ENCODE results near the gene KIF25. TPM values are rescaled to one million over a fixed set of nuclear protein-coding genes. Genes with fewer than 3 reads are reported as not detected.

The KIF25 gene
- total and polyA plus RNA-seq, 4 donors = 0.05 TPM; not detected in 3

GRCh38 chr6:168091381-168092264 is 94.2 kb downstream of the KIF25 start:
- Histone ChIP-seq H3K27ac (ENCODE audit: low read depth in 1 of 2, low read length in 2 of 2) (no peak overlapping the region), H3K9ac (ENCODE audit: low read depth in 1 of 2, low read length in 2 of 2) (no peak overlapping the region), H3K36me3 (ENCODE audit: control insufficient read depth in 4 of 4, insufficient read depth in 3 of 4, low read depth in 1 of 4, low read length in 3 of 4) (no peaks in the 10 kb centered on the region), H3K9me3 (ENCODE audit: control insufficient read depth in 4 of 4, low read length in 3 of 4) (no peaks in the 10 kb centered on the region), H3K4me3 (ENCODE audit: low read depth in 1 of 3, low read length in 3 of 3) (no peak overlapping the region), H3K4me1 (ENCODE audit: control insufficient read depth in 4 of 4, insufficient read depth in 4 of 4, low read length in 3 of 4) (no peaks in the 10 kb centered on the region), H3K27me3 (ENCODE audit: control insufficient read depth in 4 of 4, insufficient read depth in 4 of 4, low read length in 3 of 4) (no peaks in the 10 kb centered on the region)
- TF ChIP-seq, protein P1, sequence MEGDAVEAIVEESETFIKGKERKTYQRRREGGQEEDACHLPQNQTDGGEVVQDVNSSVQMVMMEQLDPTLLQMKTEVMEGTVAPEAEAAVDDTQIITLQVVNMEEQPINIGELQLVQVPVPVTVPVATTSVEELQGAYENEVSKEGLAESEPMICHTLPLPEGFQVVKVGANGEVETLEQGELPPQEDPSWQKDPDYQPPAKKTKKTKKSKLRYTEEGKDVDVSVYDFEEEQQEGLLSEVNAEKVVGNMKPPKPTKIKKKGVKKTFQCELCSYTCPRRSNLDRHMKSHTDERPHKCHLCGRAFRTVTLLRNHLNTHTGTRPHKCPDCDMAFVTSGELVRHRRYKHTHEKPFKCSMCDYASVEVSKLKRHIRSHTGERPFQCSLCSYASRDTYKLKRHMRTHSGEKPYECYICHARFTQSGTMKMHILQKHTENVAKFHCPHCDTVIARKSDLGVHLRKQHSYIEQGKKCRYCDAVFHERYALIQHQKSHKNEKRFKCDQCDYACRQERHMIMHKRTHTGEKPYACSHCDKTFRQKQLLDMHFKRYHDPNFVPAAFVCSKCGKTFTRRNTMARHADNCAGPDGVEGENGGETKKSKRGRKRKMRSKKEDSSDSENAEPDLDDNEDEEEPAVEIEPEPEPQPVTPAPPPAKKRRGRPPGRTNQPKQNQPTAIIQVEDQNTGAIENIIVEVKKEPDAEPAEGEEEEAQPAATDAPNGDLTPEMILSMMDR (IDR thresholded peaks at IDR 0.05; ENCODE audit: low read depth, low read length, missing input control) = no peak
- TF ChIP-seq FOXA2 (IDR thresholded peaks at IDR 0.05) = no peak
- TF ChIP-seq, protein P2, sequence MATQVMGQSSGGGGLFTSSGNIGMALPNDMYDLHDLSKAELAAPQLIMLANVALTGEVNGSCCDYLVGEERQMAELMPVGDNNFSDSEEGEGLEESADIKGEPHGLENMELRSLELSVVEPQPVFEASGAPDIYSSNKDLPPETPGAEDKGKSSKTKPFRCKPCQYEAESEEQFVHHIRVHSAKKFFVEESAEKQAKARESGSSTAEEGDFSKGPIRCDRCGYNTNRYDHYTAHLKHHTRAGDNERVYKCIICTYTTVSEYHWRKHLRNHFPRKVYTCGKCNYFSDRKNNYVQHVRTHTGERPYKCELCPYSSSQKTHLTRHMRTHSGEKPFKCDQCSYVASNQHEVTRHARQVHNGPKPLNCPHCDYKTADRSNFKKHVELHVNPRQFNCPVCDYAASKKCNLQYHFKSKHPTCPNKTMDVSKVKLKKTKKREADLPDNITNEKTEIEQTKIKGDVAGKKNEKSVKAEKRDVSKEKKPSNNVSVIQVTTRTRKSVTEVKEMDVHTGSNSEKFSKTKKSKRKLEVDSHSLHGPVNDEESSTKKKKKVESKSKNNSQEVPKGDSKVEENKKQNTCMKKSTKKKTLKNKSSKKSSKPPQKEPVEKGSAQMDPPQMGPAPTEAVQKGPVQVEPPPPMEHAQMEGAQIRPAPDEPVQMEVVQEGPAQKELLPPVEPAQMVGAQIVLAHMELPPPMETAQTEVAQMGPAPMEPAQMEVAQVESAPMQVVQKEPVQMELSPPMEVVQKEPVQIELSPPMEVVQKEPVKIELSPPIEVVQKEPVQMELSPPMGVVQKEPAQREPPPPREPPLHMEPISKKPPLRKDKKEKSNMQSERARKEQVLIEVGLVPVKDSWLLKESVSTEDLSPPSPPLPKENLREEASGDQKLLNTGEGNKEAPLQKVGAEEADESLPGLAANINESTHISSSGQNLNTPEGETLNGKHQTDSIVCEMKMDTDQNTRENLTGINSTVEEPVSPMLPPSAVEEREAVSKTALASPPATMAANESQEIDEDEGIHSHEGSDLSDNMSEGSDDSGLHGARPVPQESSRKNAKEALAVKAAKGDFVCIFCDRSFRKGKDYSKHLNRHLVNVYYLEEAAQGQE (IDR thresholded peaks at IDR 0.05) = no peak
- TF ChIP-seq ATF3 (IDR thresholded peaks at IDR 0.05) = no peak
- no peak for TF ChIP-seq TAF1 (conservative IDR thresholded peaks at IDR 0.05)
- 95% methylated on average over 28 of the region's 28 CpGs for WGBS
- no peak for DNase-seq (ENCODE audit: low spot score)

DNA sequence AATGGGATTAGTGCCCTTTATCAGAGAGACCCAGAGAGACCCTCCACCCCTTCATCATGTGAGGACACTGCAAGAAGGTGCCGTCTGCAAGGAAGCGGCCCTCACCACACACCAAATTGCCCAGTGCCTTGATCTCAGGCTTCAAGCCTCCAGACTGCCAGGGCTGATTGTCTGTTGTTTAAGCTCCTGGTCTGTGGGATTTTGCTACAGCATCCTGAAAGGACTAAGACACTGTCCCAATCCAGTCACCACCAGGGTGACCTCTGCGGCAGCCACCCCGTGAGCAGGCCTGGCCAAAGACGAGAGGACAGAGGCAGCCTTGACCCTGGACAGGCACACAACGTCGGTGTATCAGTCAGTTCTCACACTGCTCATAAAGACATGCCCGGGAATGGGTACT is 95.1 kb downstream of the KIF25 start:
- H3K4me3 ChIP-seq (ENCODE audit: low read depth in 1 of 3, low read length in 3 of 3) = no peak overlapping the region
- TF ChIP-seq GABPA (IDR thresholded peaks at IDR 0.05 in 1 of 2, conservative IDR thresholded peaks at IDR 0.05 in 1 of 2) (no peak), EGR1 (IDR thresholded peaks at IDR 0.05; ENCODE audit: low read depth in 2 of 2) (no peak), HNF4G (IDR thresholded peaks at IDR 0.05) (no peak), YY1 (IDR thresholded peaks at IDR 0.05) (no peak), ATF3 (IDR thresholded peaks at IDR 0.05) (no peak)
- H3K9ac ChIP-seq (ENCODE audit: low read depth in 1 of 2, low read length in 2 of 2) = no peak overlapping the region
- H3K36me3 ChIP-seq (ENCODE audit: control insufficient read depth in 4 of 4, insufficient read depth in 3 of 4, low read depth in 1 of 4, low read length in 3 of 4) = no peaks in the 10 kb centered on the region
- no peak for DNase-seq (ENCODE audit: low spot score)
- H3K27me3 ChIP-seq (ENCODE audit: control insufficient read depth in 4 of 4, insufficient read depth in 4 of 4, low read length in 3 of 4) = no peaks in the 10 kb centered on the region
- no peaks in the 10 kb centered on the region for H3K4me1 ChIP-seq (ENCODE audit: control insufficient read depth in 4 of 4, insufficient read depth in 4 of 4, low read length in 3 of 4)
- H3K27ac ChIP-seq (ENCODE audit: low read depth in 1 of 2, low read length in 2 of 2) = no peak overlapping the region
- no peaks in the 10 kb centered on the region for H3K9me3 ChIP-seq (ENCODE audit: control insufficient read depth in 4 of 4, low read length in 3 of 4)
- WGBS = 87% methylated on average over 8 of the region's 8 CpGs

DNA sequence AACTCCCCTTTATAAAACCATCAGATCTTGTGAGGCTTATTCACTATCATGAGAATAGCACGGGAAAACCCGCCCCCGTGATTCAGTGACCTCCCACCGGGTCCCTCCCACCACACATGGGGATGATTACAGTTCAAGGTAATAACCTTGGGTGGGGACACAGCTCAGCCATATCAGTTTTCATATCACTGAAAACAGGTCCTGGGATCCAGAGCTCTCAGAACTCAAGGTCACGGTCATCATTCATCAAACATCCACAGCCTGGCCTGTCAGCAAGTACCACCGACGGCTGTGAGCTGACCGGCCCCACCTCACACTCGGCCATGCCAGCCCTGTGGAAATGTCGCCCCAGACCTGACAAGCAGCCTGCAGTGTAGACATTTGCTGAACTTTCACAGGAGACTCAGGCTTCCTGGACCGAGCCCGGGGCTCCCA is 95.6 kb downstream of the KIF25 start:
- TF ChIP-seq ZBTB33 (IDR thresholded peaks at IDR 0.05) = no peak
- Histone ChIP-seq H3K36me3 (ENCODE audit: control insufficient read depth in 4 of 4, insufficient read depth in 3 of 4, low read depth in 1 of 4, low read length in 3 of 4) (no peaks in the 10 kb centered on the region), H3K9me3 (ENCODE audit: control insufficient read depth in 4 of 4, low read length in 3 of 4) (no peaks in the 10 kb centered on the region), H3K27ac (ENCODE audit: low read depth in 1 of 2, low read length in 2 of 2) (no peak overlapping the region), H3K4me1 (ENCODE audit: control insufficient read depth in 4 of 4, insufficient read depth in 4 of 4, low read length in 3 of 4) (no peaks in the 10 kb centered on the region), H3K4me3 (ENCODE audit: low read depth in 1 of 3, low read length in 3 of 3) (no peak overlapping the region), H3K9ac (ENCODE audit: low read depth in 1 of 2, low read length in 2 of 2) (no peak overlapping the region), H3K27me3 (ENCODE audit: control insufficient read depth in 4 of 4, insufficient read depth in 4 of 4, low read length in 3 of 4) (no peaks in the 10 kb centered on the region)
- WGBS = 77% methylated on average over 12 of the region's 12 CpGs
- no peak for DNase-seq (ENCODE audit: low spot score)
